Glomerular endothelial cell (primary cell): ENCODE results near the gene SGCD. TPM values are rescaled to one million over a fixed set of nuclear protein-coding genes. Genes with fewer than 3 reads are reported as not detected.

Experiments used
- DNase-seq: peaks from one replicate; pipeline ENCODE4 v3.0.0-alpha.2; 2011; ENCODE audit warnings: low read depth, low spot score; ENCODE audit errors: extremely low read depth
- total RNA-seq: library from RNA; depleted of rRNA; stranded (reverse); fragments of >200 nt; gene quantifications from 2 replicates; pipeline ENCODE4 v1.2.3, GENCODE V29; 2015

Gene SGCD
- total RNA-seq, 1 donor from 2014 or later = not detected

DNA sequence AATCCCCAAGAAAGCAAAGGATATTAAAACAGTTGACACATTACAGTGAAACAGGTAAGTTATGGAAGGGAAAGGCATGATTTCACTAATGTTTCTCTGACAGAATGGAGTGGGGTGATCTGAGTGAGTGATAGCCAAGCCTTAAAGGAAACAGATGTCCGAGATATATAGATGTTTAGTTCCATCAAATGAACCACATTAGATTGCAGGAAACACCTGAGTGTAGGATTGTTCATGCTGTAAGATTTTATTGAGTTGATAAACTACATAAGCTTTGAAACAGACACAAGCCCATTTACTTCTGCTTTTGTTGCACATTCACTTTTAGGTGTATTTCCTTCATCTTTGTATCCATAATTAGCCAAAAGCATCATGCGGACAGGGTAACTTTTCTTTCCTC, 356.0 kb downstream of the SGCD start:
- no peak for DNase-seq

DNA sequence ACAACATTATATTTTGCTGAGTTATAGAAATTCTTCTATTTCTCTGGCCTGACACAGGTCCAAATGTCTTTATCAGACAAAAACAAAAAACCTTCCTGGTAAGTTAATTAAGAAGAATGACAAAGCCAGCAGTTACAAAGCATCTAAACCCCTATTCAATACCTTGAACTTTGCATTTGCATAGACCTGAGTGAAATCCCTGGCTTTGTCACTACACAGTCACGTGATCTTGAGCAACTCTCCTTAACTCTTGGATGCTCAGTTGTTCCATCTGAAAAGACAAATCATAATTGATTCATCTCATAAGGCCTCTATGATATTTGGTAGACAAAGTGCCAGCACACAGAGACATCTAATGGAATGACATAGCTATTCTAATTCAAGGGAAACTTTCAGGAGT, 356.5 kb downstream of the SGCD start:
- no peak for DNase-seq

DNA sequence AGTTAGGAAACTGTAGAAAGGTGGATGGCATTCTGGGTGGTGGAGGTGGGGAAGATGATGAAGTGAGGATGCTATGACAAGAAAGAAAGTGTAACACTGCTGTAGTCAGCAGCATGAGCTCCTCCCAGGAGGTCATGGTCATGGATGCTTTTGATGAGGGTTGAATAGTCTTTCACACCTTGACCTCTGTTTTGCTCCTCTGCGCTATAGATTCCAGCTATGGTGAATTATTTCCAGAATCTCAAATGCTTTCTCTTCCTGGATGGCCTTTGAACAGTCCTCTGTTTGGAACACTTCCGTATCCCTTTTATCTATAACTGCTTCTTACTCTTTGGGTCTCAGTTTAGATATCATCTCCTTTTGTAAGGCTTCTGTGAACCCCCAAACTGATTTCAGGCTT, 357.3 kb downstream of the SGCD start:
- DNase-seq = no peak

DNA sequence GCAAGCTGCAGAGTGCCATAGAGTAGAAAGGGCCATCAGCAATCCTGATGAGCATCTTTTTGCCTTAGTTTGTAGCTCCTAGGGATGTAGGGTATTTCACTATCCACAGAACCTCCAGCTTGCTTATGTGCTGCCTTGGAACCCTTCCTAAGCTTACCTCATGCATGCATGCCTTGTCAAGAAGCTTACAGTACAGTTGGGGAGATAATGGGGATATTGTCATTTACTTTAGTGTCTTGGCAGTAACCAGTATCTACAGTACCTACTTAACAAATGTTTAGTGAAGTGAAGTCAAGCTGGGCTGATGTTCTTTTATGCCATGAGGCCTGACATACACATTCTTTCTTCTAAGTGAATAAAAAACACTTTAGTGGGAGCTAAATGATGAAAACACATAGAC, 358.5 kb downstream of the SGCD start:
- DNase-seq = no peak

DNA sequence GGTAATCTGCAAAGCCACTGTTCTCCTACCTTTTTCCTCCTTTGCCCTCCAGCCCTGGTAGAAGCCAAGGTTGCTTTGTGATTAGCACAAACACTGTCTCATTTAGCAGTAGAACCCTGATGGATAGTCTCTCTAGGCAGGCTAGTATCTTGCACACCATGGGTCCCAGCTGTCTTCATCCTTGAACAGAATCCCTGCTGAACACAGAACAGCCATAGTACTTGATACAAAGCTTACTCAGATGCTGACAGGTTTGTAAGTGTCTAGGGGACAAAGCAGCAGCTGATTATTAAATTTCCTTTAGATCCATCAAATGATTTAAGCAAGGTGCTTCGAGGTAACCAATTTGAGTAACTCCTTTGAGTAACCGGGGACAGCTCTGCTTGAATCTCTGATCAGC, 359.4 kb downstream of the SGCD start:
- no peak for DNase-seq

DNA sequence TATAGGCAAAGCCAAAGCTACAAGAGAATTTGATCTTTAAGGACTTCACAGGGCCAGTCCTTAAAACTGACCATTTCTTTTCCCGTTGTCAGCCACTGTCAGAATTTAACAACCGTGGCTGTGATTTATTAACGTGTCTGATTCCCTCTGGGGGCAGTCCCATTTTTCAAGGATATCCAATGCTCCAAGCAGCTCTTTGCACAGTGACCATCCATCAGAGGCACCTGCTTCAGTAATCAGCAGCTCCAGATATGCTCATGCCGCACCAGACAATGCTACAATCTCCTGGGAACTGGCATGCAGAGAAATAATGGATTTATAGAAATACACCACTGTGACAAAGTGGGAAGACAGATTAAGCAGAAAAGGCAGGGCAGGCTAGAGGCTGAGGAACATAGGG, 359.8 kb downstream of the SGCD start:
- no peak for DNase-seq

DNA sequence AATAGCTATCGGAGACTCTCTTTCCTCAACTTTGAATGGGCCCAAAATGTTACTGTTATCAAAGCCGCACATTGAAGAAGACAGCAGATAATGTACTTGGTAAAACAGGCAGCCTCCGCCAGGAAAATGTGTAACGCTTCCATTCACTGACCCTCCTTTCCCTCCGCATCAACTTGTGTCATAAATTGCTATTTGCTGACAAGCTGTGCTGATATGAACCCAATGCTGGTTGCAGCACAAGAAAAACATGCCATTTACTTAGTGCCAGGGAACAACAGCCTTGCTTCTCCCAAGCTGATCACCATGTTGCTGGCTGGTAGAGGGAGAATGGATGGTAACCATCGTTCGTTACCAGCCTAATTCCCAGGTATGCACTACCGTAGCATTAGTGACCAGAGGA, 360.6 kb downstream of the SGCD start:
- no peak for DNase-seq

DNA sequence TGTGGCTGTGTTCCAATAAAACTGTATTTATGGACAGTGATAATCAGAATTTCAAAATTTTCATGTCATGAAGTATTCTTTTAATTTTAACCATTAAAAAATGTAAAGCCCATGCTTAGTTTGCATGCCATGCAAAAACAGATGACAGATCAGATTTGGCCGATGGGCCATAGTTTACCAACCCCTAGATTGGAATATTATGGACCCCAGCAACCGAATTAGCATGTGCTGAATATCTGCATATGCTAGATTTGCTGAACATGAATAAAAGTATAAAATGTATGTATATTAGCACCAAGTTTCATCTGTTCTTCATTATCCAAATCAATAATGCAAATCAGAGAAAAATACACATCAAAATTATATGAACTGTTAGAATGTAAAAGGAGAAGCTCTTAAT, 364.6 kb downstream of the SGCD start:
- no peak for DNase-seq

DNA sequence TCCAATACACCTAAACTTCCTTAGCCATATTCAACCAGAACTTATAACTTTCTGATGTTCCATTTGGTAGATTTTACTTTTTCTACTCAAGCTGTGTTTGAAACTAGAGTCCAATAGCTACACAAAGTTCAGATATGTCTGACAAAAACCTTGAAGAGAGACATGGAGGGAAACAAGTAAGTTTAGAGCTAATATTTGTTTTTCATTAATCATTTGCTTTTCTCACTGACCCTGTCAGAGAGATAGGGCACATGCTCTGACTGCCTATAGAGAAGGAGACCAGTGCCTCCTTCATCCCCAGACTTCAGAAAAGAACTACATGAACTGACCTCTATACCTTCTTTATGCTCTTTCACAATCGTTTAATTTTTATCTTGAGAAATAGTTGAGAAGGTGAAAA, 366.1 kb downstream of the SGCD start:
- DNase-seq = no peak

DNA sequence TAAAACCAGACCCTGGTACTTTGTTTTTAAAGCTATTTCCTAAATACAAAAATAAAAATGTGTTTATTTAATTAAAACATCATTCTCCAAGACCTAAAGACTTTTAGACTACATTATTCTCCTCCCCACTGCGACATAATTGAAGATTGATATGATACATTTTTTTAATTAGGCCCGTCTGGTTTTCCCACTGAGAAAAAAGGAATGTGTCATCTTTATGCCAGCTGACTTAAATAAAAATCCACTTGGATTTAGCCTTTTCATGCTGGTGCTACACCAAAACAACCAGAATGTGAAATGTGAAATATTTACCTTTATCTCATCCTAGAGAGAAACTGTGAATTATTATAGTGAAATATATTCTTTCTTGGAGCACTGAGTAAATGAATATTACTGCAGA, 367.6 kb downstream of the SGCD start:
- DNase-seq = no peak

DNA sequence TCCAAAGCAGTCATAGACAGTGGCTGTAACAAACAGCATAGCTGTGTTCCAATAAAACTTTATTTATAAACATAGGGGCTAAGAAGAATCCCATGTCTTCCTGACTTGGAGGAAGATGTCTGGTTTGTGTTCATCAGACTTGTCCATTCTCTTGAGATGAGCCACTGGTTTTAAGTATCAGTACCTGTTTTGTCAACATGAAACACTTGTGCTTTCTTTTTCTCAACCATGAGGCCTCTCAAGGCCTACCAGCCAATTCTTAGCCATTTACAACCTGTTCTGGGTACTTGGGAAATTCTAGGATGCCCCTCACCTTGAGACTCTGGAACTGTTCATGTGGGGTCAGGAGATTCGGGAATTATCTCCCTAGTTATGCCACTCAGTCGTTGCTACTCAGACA, 368.8 kb downstream of the SGCD start:
- no peak for DNase-seq

DNA sequence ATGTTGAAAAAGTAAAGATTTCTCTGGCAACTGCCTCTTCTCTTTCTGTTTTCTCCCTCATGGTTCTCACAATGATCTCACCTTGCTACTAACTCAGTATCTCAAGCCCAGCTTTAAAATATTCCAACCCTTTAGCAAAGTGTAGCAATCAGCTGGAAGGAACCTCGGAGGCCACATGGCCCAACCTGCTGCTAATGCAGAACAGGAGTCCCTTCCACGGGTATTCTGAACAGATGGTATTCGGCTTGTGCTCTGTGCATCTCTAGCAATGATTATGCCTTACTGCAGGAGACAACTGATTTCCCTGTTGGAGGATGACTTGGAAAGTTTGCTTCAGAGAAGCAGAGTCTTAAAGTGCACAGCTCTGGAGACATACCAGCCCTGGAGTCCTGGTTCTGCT, 371.4 kb downstream of the SGCD start:
- no peak for DNase-seq

DNA sequence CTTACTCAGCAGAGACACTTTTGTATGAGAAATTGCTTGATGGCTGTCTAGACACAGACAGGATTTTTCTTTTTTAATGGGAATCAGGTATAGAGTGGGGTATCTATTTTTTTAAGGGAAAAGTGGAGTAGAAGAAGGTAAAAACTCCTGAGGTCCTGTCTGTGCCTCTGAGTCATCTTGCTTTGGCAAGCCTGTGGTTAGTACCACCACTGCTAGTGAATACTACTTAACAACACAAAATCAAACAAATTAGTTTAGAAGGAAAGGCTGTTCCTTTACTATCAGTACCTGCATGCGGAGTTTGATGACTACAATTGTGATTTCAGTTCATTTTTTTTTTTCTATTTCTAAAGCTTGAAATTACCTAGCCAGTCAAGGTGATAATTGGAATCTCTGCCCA, 372.2 kb downstream of the SGCD start:
- no peak for DNase-seq

DNA sequence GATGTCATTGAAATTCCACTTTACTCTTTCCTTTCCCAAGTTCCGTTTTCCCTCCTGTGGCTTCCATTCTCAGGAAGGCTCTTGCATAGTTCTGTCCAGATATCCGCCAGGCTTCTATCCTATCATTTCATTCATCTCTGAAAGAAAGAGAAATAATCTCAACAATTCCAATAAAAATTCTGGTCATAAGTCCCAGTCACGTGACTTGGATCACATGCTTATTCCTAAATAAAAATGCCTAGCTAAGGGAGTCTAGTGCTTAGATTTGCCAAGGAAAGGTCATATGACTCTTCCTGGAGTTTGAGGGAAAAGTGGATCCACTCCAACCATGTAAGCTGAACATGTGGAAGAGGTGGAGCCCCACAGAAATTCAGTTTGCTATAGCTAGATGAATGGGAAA, 377.2 kb downstream of the SGCD start:
- no peak for DNase-seq

DNA sequence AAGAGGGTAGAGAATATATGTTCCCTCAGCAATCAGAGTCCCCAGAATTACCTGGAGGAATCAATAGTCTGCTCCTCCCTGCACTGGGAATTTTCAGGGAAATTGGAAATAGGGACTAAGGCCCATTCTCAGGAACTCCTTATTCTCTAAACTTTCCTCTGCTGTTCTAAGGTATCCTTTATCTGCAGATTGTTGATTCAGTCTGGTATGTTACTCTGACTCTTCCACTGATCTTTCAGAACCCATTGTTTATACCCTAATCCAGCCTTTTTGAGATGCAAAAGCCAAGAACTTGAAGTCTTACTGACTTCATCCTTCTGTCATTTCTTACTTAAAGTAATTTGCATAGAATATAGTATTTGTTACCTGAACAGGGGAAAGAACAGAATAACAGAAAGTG, 379.7 kb downstream of the SGCD start:
- no peak for DNase-seq

DNA sequence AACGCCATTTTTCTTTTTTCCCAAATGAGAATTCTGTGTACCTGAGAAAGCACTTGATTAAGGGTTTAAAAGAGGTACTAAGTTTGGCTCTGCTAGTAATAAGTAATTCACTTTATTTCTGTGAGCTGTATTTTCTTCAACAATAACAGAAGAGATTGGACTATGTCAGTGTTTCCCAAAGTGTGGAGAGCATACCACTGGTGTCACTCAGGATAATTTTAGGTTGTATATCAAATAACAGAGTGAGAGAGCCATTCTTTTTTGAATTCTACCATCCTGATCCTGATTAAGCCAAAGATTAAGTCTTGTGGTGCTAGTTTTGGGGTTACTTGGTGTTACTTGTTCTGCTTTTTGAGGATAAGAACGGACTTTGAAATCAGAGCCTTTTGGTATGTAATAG, 380.8 kb downstream of the SGCD start:
- DNase-seq = no peak

DNA sequence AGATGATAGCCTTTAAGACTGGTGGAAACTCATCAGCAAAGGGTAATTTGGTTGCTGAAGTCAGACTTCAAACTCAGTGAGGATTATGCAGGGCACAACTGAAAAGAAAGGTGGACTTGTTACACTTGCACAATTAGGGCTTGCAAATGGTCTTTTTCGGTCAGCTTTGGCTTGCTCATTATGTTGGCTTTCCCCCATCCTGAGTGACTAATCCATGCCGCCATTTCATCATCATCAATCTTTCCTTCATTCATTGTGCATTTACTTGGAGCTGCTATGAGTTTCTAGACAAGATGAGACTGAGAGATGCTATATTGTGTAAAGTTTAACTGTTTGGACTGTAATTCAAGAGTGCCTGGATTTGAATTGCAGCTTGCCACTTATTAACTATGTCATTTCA, 388.3 kb downstream of the SGCD start:
- DNase-seq = no peak

DNA sequence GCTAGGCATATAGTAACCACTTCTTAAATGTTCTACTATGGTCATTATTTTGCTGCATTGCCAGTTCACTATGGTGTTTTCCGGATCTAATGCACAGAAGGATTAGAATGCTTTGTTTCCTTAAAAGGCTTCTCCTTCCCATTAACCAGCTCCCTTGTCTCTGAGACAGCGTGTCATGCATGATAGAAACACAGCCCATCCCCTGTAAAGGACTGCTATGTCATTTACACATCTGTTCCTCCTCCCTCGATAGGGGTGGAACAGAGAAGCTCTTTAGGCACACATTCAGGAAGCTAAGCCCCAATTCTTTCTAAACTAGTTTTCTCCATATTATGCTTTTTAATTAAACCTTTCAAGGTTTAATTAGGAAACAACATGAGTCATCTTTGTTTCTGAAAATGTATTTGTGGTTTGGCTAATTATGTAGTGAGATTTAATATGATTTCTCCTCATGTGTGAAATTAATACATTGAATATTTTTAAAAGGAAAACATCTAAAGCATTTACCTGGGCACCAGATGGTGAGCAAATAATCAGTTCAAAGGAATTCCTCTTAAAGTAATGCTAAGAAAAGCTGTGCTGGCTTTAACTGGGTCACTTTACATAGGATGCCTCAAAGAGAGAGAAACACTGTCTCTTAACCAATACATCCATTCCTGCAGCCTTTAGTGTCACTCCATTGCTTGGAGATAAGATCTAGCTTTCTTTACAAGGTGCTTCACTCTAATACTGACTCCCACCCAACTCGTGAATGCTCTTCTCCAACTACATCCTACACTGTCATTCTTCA, 389.8 kb downstream of the SGCD start:
- no peak for DNase-seq

DNA sequence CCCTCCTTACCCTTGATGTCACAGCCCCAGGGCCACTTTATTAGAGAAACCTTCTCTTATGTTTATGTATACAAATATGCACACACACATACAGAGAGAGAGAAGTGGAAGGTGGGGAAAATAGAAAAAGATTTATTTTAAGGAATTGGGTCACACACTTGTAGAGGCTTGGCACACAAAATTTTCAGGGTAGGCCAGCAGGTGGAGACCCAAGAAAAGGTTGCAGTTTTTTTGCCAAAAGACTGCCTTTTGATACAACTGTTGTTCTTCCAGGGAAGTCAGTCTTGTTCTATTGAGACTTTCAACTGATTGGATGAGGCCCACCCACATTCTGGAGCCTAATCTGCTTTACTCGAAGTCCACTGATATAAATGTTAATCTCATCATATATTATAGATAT, 392.0 kb downstream of the SGCD start:
- no peak for DNase-seq

DNA sequence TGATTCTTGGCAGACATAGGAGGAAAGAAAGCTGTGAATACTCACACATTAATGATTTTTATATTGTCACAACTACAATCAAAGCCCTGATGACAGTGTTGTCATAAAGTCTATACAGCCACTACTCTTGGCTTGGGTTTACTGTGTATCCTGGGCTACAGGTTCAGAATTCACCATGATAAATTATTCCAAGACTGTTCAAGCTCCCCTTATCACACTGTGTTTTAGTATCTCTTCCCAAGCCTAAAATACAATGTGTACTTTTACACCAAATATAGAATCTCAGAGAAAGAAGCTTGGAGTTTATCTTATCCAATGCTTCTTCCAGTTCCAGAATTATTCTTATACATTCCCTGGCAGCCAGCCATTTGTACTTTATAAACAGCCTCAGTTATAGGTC, 395.4 kb downstream of the SGCD start:
- no peak for DNase-seq

DNA sequence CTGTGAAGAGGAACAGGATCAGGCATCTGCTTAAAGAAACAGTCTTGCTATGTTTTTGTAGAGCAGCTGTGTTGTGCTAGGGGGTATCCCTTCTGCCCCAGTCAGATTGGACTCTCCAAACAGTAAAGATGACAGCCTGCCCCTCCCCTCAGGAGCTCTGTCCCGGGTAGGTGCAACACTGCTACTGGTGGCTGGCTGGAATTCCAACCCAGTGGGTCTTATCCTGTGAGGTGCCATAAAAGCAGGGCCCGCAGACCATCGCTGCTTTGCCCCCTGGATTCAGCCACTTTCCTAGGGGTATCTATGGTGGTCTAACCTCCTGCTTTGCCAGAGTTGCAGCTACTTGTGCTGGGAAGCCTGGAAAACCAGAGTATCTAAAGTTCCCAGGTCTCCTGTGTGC, 408.5 kb downstream of the SGCD start:
- DNase-seq = no peak

DNA sequence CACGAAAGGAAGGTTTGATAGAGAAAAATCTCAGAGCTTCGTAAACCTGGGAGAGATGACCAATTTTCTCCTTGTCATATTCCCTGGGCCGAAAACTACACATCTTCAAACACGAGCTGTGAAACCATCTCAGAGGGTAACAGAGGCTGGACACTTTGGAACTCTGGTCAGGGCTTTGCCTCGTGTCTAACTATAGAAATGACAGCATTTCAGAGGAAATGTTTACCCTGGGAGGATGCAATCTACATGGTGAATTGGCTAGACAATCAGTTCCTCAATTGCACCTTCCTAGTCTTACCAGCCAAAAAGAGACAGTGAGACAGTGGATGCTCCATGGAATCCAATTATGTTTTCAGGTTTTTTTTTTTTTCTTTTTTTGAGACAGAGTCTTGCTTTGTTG, 414.6 kb downstream of the SGCD start:
- no peak for DNase-seq

DNA sequence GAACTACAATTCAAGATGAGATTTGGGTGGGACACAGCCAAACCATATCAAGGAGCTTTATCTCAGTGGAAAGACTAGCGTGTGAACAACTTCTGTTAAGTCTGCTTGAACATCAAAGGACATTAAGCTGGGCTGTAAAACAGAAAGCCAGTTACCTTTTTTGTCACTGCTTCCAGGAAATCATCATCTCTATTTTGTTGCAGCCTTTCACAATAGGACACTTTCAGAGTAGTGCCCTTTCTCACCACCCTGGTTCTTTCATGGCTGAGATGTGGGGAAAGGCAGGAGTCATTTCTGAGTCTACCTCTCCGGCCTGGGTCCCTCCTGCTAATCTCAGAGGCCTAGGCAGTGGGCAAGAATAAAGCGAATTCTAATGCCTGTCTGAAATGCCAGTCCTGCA, 426.9 kb downstream of the SGCD start:
- no peak for DNase-seq
